GM21381 (cell line): ENCODE data around the gene MSI2.

Experiments
- ATAC-seq: cut with Tn5 transposase; IDR thresholded peaks from one replicate; pipeline ENCODE4 v1.9.1; 2021; ENCODE audit warnings: mild to moderate bottlenecking, moderate library complexity; ENCODE audit not compliant: unreplicated experiment

MSI2 gene

DNA sequence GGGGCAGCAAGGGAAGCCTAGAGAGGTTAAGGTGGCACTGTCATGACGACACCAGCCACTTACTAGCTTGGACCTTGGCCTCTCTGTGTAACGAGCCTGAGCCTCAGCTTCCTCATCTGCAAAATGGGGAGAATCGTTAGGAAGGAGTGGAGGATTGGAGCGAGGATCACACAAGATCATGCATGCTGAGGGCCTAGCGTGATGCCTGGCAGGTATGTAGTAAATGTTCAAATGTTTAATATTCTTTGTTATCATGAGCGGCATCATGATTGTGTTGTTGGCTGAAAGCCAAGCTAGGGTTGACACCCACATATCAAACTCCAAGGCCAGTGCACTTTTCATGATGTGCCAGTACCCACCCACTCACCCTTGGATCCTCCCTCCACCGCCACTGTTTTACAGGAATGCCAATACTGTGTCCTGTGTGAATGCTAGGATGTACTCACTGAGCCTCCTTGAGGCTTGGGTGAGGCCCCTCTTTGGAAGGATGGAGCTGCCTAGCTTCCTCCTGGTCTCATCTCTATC is 192.5 kb downstream of the MSI2 start:
- ATAC-seq = no peak

DNA sequence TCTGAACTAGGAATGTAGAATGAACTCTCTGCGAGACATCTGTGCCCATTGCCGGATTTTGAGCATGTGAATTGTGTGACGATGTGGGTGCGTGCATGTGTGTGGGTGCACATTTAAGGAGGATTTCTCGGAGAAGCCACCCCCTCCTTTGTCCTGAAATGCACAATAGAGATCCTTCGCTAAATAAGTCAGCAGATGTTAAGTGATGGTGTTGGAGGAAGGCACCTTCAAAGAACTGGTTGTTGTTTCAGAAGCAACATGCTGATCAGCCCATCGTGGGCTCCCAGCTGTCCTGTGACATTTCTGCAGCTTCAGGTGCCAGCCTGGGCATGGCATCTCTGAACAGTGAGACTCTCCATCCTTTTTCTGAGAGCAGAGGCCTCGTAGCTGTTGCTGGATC is 194.9 kb downstream of the MSI2 start:
- ATAC-seq = no peak

DNA sequence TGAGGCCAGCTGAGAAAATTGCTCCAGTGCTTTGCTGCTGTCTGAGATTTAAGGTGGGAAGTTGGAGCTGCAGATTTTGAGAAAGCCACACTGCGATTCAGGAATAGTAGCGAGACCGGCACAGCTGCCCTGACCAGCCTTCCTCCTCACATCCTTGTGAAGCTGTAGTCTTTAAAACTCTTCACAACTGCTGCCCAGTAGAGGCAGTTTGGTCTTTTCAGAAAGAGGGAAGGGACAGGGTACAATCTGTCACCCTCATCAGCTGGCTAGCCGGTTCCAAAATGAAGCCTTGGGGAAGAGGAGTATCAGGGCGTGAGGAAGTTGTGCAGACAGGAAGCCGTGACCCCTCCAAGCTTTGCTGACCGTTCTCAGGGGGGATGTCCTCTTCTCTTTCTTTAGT is 195.3 kb downstream of the MSI2 start:
- ATAC-seq = no peak

DNA sequence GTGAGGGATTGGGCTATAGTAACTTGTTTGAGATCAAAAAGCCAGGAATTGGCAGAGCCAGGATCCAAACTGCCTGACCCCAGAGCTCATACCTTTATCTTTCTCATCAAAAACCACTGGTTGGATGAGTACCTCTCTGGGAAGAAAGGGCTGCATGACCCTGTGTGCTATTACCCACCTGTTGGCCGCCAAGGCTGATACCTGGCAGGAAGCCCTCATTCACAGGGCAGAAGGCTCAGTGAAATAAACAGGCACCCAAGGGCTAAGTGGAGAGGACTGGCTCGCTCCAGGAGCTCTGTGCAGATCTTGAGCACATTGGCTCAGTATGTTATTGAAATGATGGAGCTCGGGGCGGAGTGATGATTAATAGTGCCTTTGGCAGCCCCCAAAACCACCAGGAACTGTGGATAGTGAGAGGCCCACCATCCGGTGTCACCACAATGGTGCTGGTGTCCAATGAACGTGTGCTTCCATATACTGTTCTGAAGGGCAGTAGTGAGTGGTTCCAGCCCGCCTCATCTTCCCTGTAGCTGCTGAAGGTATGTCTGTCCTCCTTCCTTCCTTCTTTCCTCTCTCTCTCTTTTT is 197.6 kb downstream of the MSI2 start:
- no peak for ATAC-seq

DNA sequence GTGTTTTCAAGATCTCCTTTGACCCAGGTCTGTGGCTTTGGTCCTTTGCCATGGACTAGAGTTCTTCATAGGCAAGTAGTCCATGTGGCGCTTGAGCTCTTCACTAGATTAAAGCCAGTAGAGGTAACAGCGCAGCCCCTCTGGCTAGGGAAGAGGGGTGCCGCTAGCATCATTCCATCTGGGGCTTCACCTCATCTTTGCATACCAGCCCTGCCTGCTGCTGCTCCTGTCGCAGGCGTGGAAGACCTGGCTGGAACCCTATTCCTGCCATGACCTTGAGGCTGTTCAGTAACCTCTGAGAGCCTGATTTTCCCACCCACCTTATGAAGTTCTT is 198.4 kb downstream of the MSI2 start:
- no peak for ATAC-seq

DNA sequence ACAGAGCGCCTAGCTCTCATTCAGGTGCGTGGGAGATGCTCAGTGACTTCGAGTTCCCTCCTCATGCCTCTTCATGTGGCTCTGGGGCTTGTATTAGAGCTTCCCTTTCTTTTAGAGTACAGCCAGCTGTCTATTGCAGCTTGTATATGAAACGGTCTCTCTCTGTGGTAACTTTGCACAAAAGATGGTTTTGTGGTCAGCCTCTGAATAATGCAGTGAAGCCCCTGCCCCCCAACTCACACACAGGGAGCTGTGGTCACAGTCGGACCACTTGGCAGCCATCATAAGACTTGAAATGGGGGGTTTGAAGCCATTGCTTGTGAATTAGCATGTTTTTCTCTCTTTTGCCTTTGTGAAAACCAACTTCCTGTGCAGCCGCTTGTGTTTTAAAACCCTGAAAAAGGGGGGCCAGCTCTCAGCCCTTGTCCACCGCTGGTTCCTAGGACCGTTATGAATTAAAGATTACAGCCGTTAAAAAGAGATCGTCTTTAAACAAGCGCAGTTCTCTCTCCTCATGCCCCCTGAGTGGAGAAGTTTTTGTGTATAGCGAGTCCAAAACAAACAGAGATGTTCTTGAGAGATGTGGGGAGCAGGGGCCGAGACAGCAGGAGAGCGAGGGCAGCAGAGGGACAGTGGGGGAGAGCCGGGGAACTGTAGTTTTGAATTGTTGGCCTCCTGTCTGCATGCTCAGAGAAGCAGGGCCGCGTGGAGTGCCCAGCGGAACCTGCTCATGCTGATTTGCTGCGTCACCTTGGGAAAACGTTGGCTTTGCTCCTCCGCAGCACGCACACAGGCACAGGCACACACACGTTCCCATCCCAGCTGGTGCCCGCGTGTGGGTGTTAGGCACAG is 199.0 kb downstream of the MSI2 start:
- ATAC-seq = peak; percentile 77

DNA sequence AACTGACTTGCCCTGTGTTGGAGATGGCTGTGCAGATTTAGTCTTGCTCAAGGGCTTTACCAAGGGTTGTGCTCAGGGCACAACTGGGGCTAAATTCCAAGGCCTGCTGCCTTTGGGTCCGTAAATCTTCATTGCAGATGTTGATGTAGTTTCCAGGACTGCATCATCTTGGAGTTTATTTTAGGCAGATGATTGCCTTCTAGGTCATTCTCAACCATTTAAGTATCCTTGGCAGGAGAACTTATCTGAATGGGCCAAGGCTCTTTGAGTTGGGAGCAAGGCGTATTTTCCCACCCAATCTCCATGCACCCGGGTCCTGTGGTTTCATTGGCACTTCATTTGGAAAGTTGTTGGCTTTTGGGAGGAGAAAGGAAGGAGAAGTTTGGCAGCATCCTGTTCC is 200.3 kb downstream of the MSI2 start:
- no peak for ATAC-seq

DNA sequence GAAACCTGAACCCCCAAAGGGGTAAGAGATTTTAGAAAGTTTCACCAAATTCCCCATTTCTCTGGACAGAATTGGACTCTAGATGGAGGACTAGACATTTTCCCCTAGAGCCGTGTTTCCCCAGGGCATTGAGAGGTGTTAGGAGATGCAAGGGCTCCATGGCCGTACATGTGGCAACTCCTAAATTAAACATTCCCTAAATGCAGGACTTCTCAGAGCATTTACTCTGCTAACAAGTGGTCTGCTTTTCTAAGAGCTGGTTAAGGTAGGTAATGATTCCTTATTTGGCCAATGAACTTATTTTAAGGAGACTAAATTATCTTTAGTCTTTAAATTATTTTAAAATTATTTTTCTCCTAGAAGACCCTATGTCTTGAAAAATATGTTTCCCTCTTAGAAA is 200.9 kb downstream of the MSI2 start:
- no peak for ATAC-seq

DNA sequence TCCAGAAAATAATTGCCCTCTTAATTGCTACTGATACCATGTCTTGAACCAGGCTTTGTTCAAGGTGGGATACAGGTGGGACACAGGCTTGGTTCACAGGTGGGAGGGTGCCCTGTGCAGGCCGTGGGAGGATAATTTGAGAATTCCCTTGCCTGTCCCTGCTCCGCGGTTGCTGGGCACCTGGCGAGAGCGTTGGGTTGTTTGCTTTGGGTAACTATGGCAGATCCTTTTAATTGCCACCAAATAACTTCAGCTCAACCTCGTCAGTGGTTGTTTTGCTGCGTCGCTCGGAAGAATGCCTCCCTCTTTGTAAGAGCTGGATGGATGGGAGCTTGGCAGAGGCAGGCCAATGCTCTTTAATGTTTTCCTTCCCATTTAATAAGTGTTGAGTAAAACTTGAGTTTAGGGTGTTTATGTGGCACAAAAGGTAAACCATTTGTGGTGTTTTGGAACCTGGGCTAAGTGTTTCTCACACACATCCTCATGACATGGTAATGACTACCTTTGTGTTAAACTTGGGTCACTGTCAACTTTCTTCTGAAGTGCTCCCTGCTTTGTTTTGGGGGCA is 202.5 kb downstream of the MSI2 start:
- no peak for ATAC-seq

DNA sequence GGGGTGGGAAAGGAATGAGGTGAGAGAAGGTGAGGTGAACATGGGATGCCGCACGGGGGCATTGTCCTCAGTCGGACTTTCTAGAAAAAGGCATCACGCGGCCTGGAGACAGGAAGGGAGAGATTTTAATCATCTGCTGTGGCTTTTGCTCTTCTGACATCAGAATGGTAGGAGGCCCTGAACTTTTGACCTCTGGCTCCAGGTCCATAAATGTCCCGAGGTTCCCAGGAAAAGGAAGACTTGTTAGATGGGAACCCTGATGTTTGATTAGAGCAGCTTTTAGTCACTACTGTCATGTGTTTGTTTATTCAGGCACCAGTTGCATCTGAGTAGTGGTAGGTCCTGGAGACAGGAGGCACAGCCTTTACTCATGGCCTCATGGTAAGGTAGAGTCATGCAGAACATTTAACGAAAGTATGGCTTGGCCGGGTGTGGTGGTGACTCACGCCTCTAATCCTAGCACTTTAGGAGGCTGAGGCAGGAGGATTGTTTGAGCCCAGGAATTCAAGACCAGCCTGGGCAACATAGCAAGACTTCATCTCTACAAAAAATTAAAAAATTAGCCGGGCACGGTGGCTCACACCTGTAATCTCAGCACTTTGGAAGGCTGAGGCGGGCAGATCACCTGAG is 203.1 kb downstream of the MSI2 start:
- no peak for ATAC-seq

DNA sequence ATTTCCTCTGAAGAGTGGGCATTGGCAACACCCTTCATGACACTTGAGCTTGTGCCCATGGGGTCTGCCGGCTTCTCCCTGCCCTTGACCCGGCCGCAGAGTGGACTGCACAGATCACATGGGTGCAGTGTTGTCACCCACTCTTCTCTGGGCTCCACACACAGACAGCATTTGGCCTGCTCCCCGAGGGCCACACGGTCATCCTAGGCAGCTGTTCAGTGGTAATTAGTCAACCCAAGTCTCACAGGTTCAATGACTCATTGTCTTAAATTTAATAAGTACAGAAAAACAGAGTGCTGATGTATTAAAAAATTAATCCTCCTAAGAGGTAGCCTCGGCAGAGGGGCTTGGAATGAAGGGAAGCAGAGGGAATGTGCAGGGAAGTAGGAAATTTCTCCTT is 204.8 kb downstream of the MSI2 start:
- ATAC-seq = no peak

DNA sequence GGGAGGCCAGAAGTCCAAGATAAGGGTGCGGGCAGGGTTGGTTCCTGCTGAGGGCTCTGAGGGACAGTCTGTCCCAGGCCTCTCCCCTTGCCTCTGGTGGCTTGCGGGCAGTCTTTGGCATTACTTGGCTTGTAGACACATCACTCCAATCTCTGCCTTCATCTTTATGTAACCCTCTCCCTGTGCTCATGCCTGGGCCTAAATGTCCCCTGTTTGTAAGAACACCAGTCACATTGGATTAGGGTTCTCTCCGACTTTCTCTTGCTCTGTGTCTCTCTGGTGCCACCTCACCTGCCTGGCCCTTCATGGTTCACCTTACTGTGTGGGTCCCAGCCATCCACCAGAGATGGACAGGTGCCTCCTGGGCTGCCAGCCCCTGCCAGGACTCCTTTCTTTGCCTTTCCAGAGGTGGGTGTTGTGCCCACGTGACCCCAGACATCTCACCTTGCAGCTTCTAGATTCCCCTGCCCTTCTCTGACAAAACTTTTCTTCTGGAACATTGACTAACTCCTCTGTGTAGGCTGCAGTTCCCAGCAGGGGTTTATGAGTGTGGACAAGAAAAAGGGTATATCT is 205.8 kb downstream of the MSI2 start:
- no peak for ATAC-seq

DNA sequence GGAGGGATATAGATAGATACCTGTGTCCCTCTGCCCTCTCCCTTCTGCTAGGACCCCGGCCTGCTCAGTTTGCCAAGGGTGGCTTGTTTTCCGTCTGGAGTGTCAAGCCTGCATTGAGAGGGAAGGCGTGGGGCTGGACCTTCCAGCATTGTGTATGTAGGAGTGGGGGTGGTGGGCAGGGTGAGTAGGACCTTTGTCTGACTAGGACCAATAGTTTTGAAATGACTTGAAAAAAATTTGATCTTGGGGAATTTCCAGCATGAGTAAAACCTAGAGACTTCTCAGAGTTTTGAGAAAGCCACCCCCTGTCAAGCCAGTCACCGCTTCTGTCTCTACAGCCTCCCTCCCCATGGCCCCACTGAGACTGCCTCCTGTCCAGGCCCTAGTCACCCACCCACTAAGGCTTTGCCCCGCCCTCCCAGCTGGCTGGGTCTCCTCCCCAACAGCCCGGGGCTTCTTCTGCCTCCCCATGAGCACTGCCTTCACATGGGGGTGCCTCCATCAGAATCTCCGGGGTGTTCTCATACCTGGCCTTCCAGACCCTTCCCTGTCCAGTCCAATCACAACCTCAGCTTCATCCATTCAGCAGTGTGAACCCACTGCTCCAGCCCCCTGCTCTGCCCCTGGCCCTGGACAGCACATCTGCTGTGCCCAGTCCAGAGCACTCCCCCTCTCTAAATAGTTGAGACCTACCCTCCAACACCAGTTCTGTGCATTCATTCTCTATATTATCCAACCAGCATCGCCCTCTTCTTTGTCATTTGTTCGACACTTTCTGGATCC is 207.0 kb downstream of the MSI2 start:
- ATAC-seq = peak; percentile 81

DNA sequence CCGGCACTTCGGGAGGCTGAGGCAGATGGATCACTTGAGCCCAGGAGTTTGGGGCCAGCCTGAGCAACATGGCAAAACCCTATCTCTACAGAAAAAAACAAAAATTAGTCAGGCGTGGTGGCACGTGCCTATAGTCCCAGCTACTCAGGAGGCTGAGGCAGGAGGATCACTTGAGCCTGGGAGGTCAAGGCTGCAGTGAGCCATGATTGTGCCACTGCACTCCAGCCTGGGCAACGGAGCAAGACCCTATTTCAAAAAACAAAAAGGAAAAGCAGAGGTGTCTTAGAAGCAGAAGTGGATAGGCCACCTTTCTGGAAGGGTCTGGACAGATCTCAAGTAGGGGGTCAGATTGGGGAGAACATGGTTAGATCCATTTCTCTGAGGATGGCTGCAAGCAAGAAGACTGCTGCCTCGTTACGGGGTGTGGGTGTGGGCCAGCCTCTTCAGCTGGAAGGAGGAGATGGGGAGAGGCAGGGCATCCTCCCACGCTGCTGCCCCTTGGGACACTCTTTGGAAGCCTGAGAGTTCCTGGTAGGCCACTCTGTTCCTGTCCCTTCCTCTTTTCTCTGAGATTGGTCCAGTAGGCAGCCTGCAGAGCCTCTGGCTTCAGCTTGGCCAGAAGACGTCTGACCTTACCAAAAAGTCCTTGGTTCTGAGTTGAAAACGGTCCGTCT is 208.0 kb downstream of the MSI2 start:
- ATAC-seq = no peak

DNA sequence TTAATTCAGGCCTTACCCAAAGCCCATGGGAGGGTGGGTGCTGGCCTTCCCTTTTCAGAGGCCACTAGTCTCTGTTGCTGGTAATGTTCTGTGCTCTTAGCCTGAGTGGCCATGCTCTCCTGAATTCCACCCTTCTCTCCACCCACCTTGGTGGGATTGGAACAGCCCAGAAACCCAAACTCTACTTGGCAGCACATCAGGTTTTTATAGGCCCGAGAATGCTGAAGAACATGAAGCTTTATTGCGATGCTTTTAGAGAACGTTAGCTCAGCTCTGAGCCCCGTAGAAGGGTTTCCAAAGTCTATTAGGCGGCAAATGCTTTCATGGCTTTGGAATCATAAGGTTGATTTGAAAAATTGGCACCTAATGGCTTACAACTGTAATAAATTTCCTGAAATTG is 209.3 kb downstream of the MSI2 start:
- ATAC-seq = no peak

DNA sequence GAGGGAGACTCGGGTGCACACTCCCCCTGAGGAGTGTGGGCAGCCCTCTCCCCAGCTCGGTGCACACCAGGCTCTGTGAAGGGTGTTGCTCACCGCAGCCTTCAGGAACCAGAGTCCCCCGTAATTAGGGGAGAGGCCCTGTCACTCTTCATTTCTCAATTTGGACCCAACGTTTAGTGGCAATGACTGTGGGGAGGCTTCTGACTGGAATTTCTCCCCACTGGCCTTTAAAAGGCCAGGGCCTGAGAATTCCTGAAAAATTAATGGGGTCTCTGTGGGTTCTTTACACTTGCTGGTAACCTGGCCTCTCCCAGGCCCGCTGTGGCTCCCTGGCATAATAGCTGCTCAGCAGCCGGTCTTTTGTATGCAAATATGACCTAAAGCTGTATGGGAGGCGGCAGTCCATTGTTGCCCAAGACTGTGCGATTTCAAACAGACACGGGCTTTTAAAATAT is 209.7 kb downstream of the MSI2 start:
- no peak for ATAC-seq

DNA sequence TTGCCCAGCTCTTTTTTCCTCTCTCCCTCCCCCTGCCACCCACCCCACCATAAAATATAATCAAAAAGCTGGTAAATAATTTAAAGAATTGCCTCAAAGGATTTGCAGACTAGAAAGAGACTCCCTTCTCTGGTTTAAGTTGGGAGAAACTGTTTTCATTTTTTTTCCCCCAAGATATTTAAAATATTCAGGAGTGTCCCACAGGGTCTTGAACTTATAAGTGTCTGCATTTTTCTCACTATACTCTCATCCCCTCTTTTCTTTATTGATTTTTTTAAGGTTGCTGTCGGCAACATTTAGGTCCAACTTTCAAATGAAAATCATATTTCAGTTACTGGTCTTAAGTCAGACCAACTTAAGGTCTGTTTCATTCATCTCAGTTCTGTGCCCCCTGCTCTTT is 210.2 kb downstream of the MSI2 start:
- no peak for ATAC-seq

DNA sequence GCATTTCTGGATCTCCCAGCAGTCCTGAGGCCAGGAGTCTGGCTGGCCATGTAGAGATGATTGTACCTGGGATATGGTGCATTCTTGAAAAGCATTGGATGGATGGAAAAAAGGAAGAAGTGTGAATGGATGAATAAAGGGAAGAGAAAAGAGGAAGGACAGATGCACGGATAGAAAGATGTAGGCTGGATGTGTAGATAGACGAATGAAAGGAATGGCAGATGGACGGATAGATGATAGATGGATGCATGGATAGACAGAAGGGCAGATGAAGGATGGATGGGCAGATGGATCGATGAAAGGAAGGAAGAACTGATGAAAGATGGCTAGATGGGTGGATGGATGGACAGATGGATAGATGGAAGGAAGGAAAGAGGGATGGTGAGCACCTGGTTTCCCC is 210.9 kb downstream of the MSI2 start:
- no peak for ATAC-seq

DNA sequence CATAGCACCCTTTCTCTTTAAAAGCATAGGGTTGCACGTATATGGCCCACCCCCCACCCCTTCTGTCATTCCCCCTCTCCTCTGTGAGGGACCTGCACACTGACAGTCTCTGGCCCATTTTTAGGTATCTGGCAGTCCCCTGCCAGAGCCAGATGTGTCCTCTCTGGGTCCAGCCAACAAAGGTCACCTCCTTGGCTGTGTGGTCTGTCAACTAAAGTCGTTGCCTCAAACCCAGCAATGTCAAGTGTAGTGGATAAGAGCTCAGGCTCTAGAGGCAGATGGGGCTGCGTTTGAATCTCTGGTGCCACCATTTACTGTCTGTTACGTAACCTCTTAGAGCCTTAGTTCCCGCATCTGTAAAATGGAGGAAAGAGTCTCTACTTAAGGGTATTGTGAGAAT is 211.5 kb downstream of the MSI2 start:
- ATAC-seq = no peak
